Calu3 (cell line): ENCODE data around the gene MARVELD1. TPM values are rescaled to one million over a fixed set of nuclear protein-coding genes. Genes with fewer than 3 reads are reported as not detected.

Source experiments
- BruUV-seq: library from RNA; stranded (reverse); fragments of 400-500 nt; replicated peaks from 2 replicates; lab custom pipeline; 2021; lab: Mats Ljungman, UMichigan
- CTCF ChIA-PET: fragments of 300-600 bp; sonication (Branson Sonifier 250); formaldehyde crosslinking; loops from one replicate; lab custom pipeline; 2022; ENCODE audit warnings: antibody characterized with exemption; lab: Charles Lee
- DNase-seq: peaks from one replicate; pipeline ENCODE4 v3.0.0; 2022
- H3K27ac Mint-ChIP-seq: one replicate; pipeline ENCODE4 v1.8.0; 2022; ENCODE audit warnings: mixed read lengths; ENCODE audit not compliant: unreplicated experiment
- H3K27me3 Mint-ChIP-seq: one replicate; pipeline ENCODE4 v1.8.0; 2022; ENCODE audit warnings: mixed read lengths; ENCODE audit not compliant: unreplicated experiment
- H3K36me3 Mint-ChIP-seq: one replicate; pipeline ENCODE4 v1.8.0; 2022; ENCODE audit warnings: mild to moderate bottlenecking, moderate library complexity, mixed read lengths; ENCODE audit not compliant: insufficient read depth, unreplicated experiment
- H3K4me1 Mint-ChIP-seq: one replicate; pipeline ENCODE4 v1.8.0; 2022; ENCODE audit warnings: mild to moderate bottlenecking, low read depth, mixed read lengths; ENCODE audit not compliant: unreplicated experiment
- H3K4me3 Mint-ChIP-seq: one replicate; pipeline ENCODE4 v1.8.0; 2022; ENCODE audit warnings: mild to moderate bottlenecking, low read depth, moderate library complexity, mixed read lengths; ENCODE audit not compliant: unreplicated experiment
- H3K9me3 Mint-ChIP-seq: one replicate; pipeline ENCODE4 v1.8.0; 2022; ENCODE audit warnings: low read depth, mixed read lengths; ENCODE audit not compliant: unreplicated experiment
- CTCF ChIP-seq: fragments of 200-600 bp; IDR thresholded peaks from one replicate; pipeline ENCODE4 v1.8.0; 2022; ENCODE audit warnings: antibody characterized with exemption; ENCODE audit not compliant: unreplicated experiment
- intact Hi-C: fragments of 100-400 bp; cut with micrococcal nuclease; formaldehyde crosslinking; loops from one replicate; pipeline ENCODE4 v1.10.0; 2022; ENCODE audit not compliant: unreplicated experiment
- total RNA-seq: library from RNA; stranded (reverse); gene quantifications from 2 replicates; pipeline ENCODE4 v1.2.3, GENCODE V29; 2022

MARVELD1 gene
- total RNA-seq, 1 experiment from 2014 or later = 20.2 TPM

GRCh38 chr10:97711640-97712572, 1.6 kb upstream of the MARVELD1 start:
- no TSS peak for BruUV-seq
- no peak for TF ChIP-seq CTCF
- H3K27ac Mint-ChIP-seq = no peak overlapping the region

GRCh38 chr10:97713826-97714400, 383 bp downstream of the MARVELD1 start:
- Mint-ChIP-seq H3K27ac (peak overlapping the region; percentile 22), H3K9me3 (no peaks in the 10 kb centered on the region), H3K36me3 (peaks cover 40% of the 10 kb centered on the region), H3K27me3 (no peaks in the 10 kb centered on the region), H3K4me1 (peaks cover 19% of the 10 kb centered on the region), H3K4me3 (peak overlapping the region; percentile 76)
- intact Hi-C loops = no loop called here
- no TSS peak for BruUV-seq
- CTCF ChIA-PET = interaction anchor here (0.7 to 2.5 kb wide), 3 partner anchors 23 to 30 kb away, joined by 3 to 9 read pairs (median 4); partner anchors contain the start of gene ZFYVE27
- no peak for TF ChIP-seq CTCF
- peak; percentile 61 for DNase-seq

More at GRCh38 chr10:97711640-97712572, 1.6 kb upstream of the MARVELD1 start:
- H3K27me3 Mint-ChIP-seq = no peaks in the 10 kb centered on the region
- peaks cover 31% of the 10 kb centered on the region for H3K36me3 Mint-ChIP-seq
- peaks cover 8% of the 10 kb centered on the region for H3K4me1 Mint-ChIP-seq
- intact Hi-C loops = no loop called here
- no peaks in the 10 kb centered on the region for H3K9me3 Mint-ChIP-seq
- DNase-seq = no peak
- peak overlapping the region; percentile 76 for H3K4me3 Mint-ChIP-seq
- CTCF ChIA-PET = interaction anchor here (0.7 kb wide), 1 partner anchor 19 kb away, joined by 3 read pairs; no protein-coding TSS in a partner anchor

- H3K4me3 Mint-ChIP-seq = peak overlapping the region; percentile 76
- BruUV-seq = TSS peak; percentile 24
- CTCF ChIA-PET = interaction anchor here (0.7 to 2.5 kb wide), 2 partner anchors 22 to 31 kb away, joined by 4 to 9 read pairs; partner anchors contain the start of gene ZFYVE27
Measured at GRCh38 chr10:97714401-97715258, 1.1 kb downstream of the MARVELD1 start.

More at GRCh38 chr10:97714401-97715258, 1.1 kb downstream of the MARVELD1 start:
- H3K9me3 Mint-ChIP-seq = no peaks in the 10 kb centered on the region
- H3K27ac Mint-ChIP-seq = peak overlapping the region; percentile 22
- H3K27me3 Mint-ChIP-seq = no peaks in the 10 kb centered on the region
- no peak for DNase-seq
- intact Hi-C loops = loop anchor here (5.0 kb wide), 1 partner anchor 37 kb away; no protein-coding TSS in a partner anchor
- TF ChIP-seq CTCF = no peak
- peaks cover 19% of the 10 kb centered on the region for H3K4me1 Mint-ChIP-seq
- H3K36me3 Mint-ChIP-seq = peaks cover 47% of the 10 kb centered on the region
